Endothelial cell of umbilical vein (primary cell): Measurements from ENCODE around the gene NAA16. TPM values are rescaled to one million over a fixed set of nuclear protein-coding genes. Genes with fewer than 3 reads are reported as not detected.

Experiments
- BruUV-seq: library from RNA; stranded (reverse); fragments of 400-500 nt; replicated peaks from 2 replicates; lab custom pipeline; 2021; lab: Mats Ljungman, UMichigan
- CTCF ChIA-PET: fragments of 300-600, 350-600 bp; sonication (Branson Sonifier 250); formaldehyde crosslinking; loops from one replicate; lab custom pipeline; 2021; ENCODE audit warnings: antibody characterized with exemption, inconsistent platforms; lab: Charles Lee
- POLR2A ChIA-PET: fragments of 300-600, 350-600 bp; sonication (Branson Sonifier 250); formaldehyde crosslinking; loops from one replicate; lab custom pipeline; 2021; ENCODE audit warnings: antibody characterized with exemption, inconsistent platforms; lab: Charles Lee
- DNase-seq: peaks from one replicate; pipeline ENCODE4 v3.0.0-alpha.2; 2011; ENCODE audit warnings: low read depth, low spot score
- FAIRE-seq: peaks from 2 replicates; lab custom pipeline; 2011; peaks lifted over from hg19 to GRCh38; lab: Jason Lieb, UNC
- H2AFZ ChIP-seq: 2 replicates; pipeline ENCODE4 v1.6.0; 2012; ENCODE audit warnings: low read depth, low read length, control low read depth, inconsistent platforms
- H3K27ac ChIP-seq: 2 replicates; pipeline ENCODE4 v1.5.1; 2011; ENCODE audit warnings: low read depth, mild to moderate bottlenecking, control low read depth, low read length, moderate library complexity; ENCODE audit not compliant: insufficient read depth
- H3K27me3 ChIP-seq, 2 experiments: 2 replicates each; pipeline versions ENCODE4 v1.6.0 to v1.6.1; 2011; ENCODE audit warnings: low read length in 2 of 2, mixed read lengths in 1 of 2; ENCODE audit not compliant: control insufficient read depth in 2 of 2, insufficient read depth in 2 of 2
- H3K36me3 ChIP-seq, 2 experiments: 2 replicates in 1 of 2; 3 replicates in 1 of 2; pipeline ENCODE4 v1.5.1; 2011; ENCODE audit warnings: low read length in 2 of 2, mild to moderate bottlenecking in 1 of 2, moderate library complexity in 1 of 2; ENCODE audit not compliant: control insufficient read depth in 2 of 2, insufficient read depth in 2 of 2; ENCODE audit errors: extremely low read depth in 1 of 2
- H3K4me1 ChIP-seq: 3 replicates; pipeline ENCODE4 v1.5.1; 2011; ENCODE audit warnings: mild to moderate bottlenecking, low read length; ENCODE audit not compliant: control insufficient read depth, insufficient read depth; ENCODE audit errors: extremely low read depth
- H3K4me2 ChIP-seq: 2 replicates; pipeline ENCODE4 v1.6.1; 2011; ENCODE audit warnings: low read length, control low read depth, mixed read lengths; ENCODE audit not compliant: insufficient read depth
- H3K4me3 ChIP-seq, 3 experiments: fragments of 200-600 bp in 1 of 3; sonication (generic), shearing (Covaris generic) in 1 of 3; replicated peaks in 1 of 3; 2 replicates each; pipeline ENCODE4 v1.5.1; 2011 to 2016; ENCODE audit warnings: control low read depth in 3 of 3, low read length in 3 of 3, mild to moderate bottlenecking in 2 of 3, inconsistent platforms in 1 of 3, low read depth in 1 of 3, moderate library complexity in 1 of 3; ENCODE audit not compliant: insufficient read depth in 1 of 3
- H3K79me2 ChIP-seq: 2 replicates; pipeline ENCODE4 v1.6.0; 2012; ENCODE audit warnings: low read length, inconsistent platforms; ENCODE audit not compliant: control insufficient read depth, insufficient read depth
- H3K9ac ChIP-seq: replicated peaks from 2 replicates; pipeline ENCODE3; 2011; ENCODE audit warnings: low read length, control low read depth; ENCODE audit not compliant: insufficient read depth; ENCODE audit errors: extremely low read depth
- H3K9me1 ChIP-seq: replicated peaks from 3 replicates; pipeline ENCODE4 v1.6.0; 2011; ENCODE audit warnings: mild to moderate bottlenecking, low read length; ENCODE audit not compliant: control insufficient read depth, insufficient read depth; ENCODE audit errors: extremely low read depth
- H3K9me3 ChIP-seq: replicated peaks from 2 replicates; pipeline ENCODE4 v1.5.1; 2012; ENCODE audit warnings: low read length, inconsistent platforms; ENCODE audit not compliant: control insufficient read depth, insufficient read depth
- H4K20me1 ChIP-seq: replicated peaks from 2 replicates; pipeline ENCODE3; 2011; ENCODE audit warnings: mild to moderate bottlenecking, low read length; ENCODE audit not compliant: control insufficient read depth, insufficient read depth; ENCODE audit errors: extremely low read depth
- GATA2 ChIP-seq: IDR thresholded peaks from 2 replicates; pipeline ENCODE4 v1.7.0; 2011; ENCODE audit warnings: low read depth, mild to moderate bottlenecking, moderate library complexity, mixed read lengths, low read length; ENCODE audit not compliant: insufficient read length, insufficient read depth
- JUN ChIP-seq: IDR thresholded peaks from 2 replicates; pipeline ENCODE4 v1.6.1; 2011; ENCODE audit warnings: borderline replicate concordance, low read depth; ENCODE audit not compliant: insufficient read length, insufficient read depth
- POLR2A ChIP-seq: IDR thresholded peaks from 2 replicates; pipeline ENCODE4 v1.6.1; 2012; ENCODE audit warnings: low read depth, mild to moderate bottlenecking, control low read depth, low read length
- dilution Hi-C: fragments of 300-500 bp; cut with MboI; formaldehyde crosslinking; loops from one replicate; pipeline ENCODE4 v1.15.0; 2019; ENCODE audit warnings: low sequenced_read_pairs; ENCODE audit not compliant: extremely low pct_ligation_motif_present
- intact Hi-C: fragments of 100-400 bp; cut with micrococcal nuclease; formaldehyde crosslinking; loops from one replicate; pipeline ENCODE4 v1.10.0; 2022
- polyA plus RNA-seq, 4 experiments: library from polyadenylated mRNA; depleted of rRNA in 3 of 4; stranded (reverse) in 3 of 4; unstranded in 1 of 4; fragments of >200 nt; gene quantifications; 2 replicates each; pipeline versions ENCODE4 v1.2.1 to v1.2.3, GENCODE V29; 2011 to 2012; ENCODE audit warnings: missing spikeins in 1 of 4
- total RNA-seq: library from RNA; stranded (reverse); gene quantifications from 2 replicates; pipeline ENCODE4 v1.2.3, GENCODE V29; 2021
- TF ChIP-seq, protein P1 (sequence below): IDR thresholded peaks from 2 replicates; pipeline ENCODE4 v1.6.1; 2011; ENCODE audit not compliant: insufficient read depth, insufficient read length
- TF ChIP-seq, protein P2 (sequence below), 2 donors: IDR thresholded peaks; 1 replicate in 1 of 2; 2 replicates in 1 of 2; pipeline ENCODE4 v1.5.1; 2011; ENCODE audit warnings: low read length in 2 of 2, mild to moderate bottlenecking in 2 of 2, moderate library complexity in 2 of 2, control low read depth in 1 of 2, inconsistent platforms in 1 of 2, low read depth in 1 of 2; ENCODE audit not compliant: insufficient read depth in 1 of 2; ENCODE audit errors: extremely low read depth in 1 of 2

NAA16 gene
- total and polyA plus RNA-seq, 2 donors (not counting 3 experiments of a cell fraction or from before 2014, with no cell fraction given): 8.6 to 26.1 TPM

DNA sequence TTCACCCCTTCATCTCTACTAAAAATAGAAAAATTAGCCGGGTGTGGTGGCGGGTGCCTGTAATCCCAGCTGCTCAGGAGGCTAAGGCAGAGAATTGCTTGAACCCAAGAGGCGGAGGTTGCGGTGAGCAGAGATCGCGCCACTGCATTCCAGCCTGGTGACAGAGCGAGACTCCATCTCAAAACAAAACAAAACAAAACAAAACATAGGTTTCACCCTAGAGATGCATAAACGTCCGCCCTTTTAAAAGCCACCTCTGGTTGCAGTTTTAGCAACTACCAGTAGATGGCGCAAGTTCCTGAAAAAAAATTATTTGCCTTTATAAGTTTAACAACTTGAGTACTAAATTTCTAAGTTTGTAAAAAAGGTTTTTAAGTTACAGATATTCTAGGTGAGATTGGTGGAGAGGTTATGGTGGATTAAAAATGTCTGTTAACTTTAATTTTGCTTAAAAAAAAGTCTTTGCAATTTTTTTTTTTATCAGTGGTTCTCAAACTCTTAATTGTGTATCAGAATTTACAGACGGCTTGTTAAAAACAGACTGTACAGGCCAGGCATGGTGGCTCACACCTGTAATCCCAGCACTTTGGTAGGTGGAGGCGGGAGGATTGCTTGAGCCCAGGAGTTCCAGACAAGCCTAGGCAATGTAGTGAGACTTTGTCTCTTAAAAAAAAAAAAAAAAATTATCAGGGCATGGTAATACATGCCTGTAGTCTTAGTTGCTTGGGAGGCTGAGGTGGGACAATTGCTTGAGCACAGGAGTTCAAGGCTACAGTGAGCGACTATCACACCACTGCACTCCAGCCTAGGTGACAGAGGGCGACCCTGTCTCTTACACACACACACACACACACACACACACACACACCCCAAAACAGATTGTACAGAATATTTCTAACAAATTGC, 42.1 kb downstream of the NAA16 start:
- peak; percentile 55 for FAIRE-seq
- intact Hi-C loops: loop anchor here (1.0 to 2.0 kb wide), 5 partner anchors 112 to 758 kb away; no protein-coding TSS in a partner anchor
- dilution Hi-C loops: no loop called here
- CTCF ChIA-PET: interaction anchor here (0.6 to 2.3 kb wide), 2 partner anchors 14 to 300 kb away, joined by 3 to 13 read pairs; no protein-coding TSS in a partner anchor
- no TSS peak for BruUV-seq
- Histone ChIP-seq H2AFZ (no peak overlapping the region), H4K20me1 (no peaks in the 10 kb centered on the region), H3K9ac (peak overlapping the region; percentile 49), H3K79me2 (peaks cover 16% of the 10 kb centered on the region), H3K27me3 (no peaks in the 10 kb centered on the region), H3K9me1 (no peaks in the 10 kb centered on the region), H3K4me3 (no peak overlapping the region), H3K27ac (peak overlapping the region; percentile 72), H3K9me3 (no peaks in the 10 kb centered on the region), H3K4me2 (no peak overlapping the region), H3K36me3 (no peaks in the 10 kb centered on the region), H3K4me1 (peaks cover 12% of the 10 kb centered on the region)
- DNase-seq: peak; percentile 87
- POLR2A ChIA-PET: no interaction called here
- TF ChIP-seq, protein P1, sequence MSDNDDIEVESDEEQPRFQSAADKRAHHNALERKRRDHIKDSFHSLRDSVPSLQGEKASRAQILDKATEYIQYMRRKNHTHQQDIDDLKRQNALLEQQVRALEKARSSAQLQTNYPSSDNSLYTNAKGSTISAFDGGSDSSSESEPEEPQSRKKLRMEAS: no peak
- peak; percentile 28 for TF ChIP-seq JUN
- TF ChIP-seq POLR2A: no peak
- TF ChIP-seq, protein P2, sequence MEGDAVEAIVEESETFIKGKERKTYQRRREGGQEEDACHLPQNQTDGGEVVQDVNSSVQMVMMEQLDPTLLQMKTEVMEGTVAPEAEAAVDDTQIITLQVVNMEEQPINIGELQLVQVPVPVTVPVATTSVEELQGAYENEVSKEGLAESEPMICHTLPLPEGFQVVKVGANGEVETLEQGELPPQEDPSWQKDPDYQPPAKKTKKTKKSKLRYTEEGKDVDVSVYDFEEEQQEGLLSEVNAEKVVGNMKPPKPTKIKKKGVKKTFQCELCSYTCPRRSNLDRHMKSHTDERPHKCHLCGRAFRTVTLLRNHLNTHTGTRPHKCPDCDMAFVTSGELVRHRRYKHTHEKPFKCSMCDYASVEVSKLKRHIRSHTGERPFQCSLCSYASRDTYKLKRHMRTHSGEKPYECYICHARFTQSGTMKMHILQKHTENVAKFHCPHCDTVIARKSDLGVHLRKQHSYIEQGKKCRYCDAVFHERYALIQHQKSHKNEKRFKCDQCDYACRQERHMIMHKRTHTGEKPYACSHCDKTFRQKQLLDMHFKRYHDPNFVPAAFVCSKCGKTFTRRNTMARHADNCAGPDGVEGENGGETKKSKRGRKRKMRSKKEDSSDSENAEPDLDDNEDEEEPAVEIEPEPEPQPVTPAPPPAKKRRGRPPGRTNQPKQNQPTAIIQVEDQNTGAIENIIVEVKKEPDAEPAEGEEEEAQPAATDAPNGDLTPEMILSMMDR (IDR thresholded peaks at IDR 0.05; ENCODE audit: extremely low read depth in 1 of 2, insufficient read depth in 1 of 2, low read depth in 1 of 2, low read length in 2 of 2): peak; percentile 59 to 69
- TF ChIP-seq GATA2: no peak
